H9 (cell line): ENCODE data around the gene BEX1. TPM values are rescaled to one million over a fixed set of nuclear protein-coding genes. Genes with fewer than 3 reads are reported as not detected.

Experiments used
- DNase-seq: peaks from one replicate; pipeline ENCODE4 v3.0.0-alpha.2; 2017
- H2AFZ ChIP-seq: one replicate; pipeline ENCODE4 v1.6.1; 2013; ENCODE audit warnings: mild to moderate bottlenecking, low read length, control low read depth, moderate library complexity
- H2AK5ac ChIP-seq: 2 replicates; pipeline ENCODE4 v1.6.1; 2013; ENCODE audit warnings: low read length, control low read depth, mixed read lengths; ENCODE audit not compliant: insufficient read length
- H2BK120ac ChIP-seq: one replicate; pipeline ENCODE4 v1.6.1; 2013; ENCODE audit warnings: low read depth, mild to moderate bottlenecking, low read length, control low read depth, inconsistent platforms; ENCODE audit not compliant: poor library complexity, severe bottlenecking
- H2BK12ac ChIP-seq: 2 replicates; pipeline ENCODE4 v1.6.1; 2013; ENCODE audit warnings: low read length, control low read depth, mixed read lengths, low read depth; ENCODE audit not compliant: insufficient read length
- H2BK15ac ChIP-seq: 2 replicates; pipeline ENCODE4 v1.6.1; 2013; ENCODE audit warnings: low read depth, low read length, control low read depth
- H2BK20ac ChIP-seq: one replicate; pipeline ENCODE4 v1.6.1; 2013; ENCODE audit warnings: low read depth, mild to moderate bottlenecking, low read length, control low read depth, inconsistent platforms; ENCODE audit not compliant: poor library complexity, severe bottlenecking
- H2BK5ac ChIP-seq: 2 replicates; pipeline ENCODE4 v1.6.1; 2013; ENCODE audit warnings: low read length, control low read depth, mixed read lengths; ENCODE audit not compliant: insufficient read length
- H3K14ac ChIP-seq: 2 replicates; pipeline ENCODE4 v1.6.1; 2013; ENCODE audit warnings: low read length, control low read depth; ENCODE audit not compliant: insufficient read depth
- H3K18ac ChIP-seq: 2 replicates; pipeline ENCODE4 v1.6.1; 2013; ENCODE audit warnings: low read depth, mild to moderate bottlenecking, mixed read lengths, low read length, control low read depth; ENCODE audit not compliant: insufficient read length
- H3K23ac ChIP-seq: 2 replicates; pipeline ENCODE4 v1.6.1; 2013; ENCODE audit warnings: low read length, control low read depth, mixed read lengths, low read depth; ENCODE audit not compliant: insufficient read length
- H3K23me2 ChIP-seq: 2 replicates; pipeline ENCODE4 v1.6.1; 2013; ENCODE audit warnings: low read depth, mild to moderate bottlenecking, mixed read lengths, low read length, control low read depth; ENCODE audit not compliant: insufficient read length, poor library complexity, severe bottlenecking
- H3K27ac ChIP-seq: 2 replicates; pipeline ENCODE4 v1.5.1; 2013; ENCODE audit warnings: low read length, control low read depth, mixed read lengths, low read depth; ENCODE audit not compliant: insufficient read length
- H3K27me3 ChIP-seq: 2 replicates; pipeline ENCODE4 v1.6.1; 2013; ENCODE audit warnings: low read length, control low read depth, inconsistent platforms; ENCODE audit not compliant: insufficient read depth
- H3K4ac ChIP-seq: 2 replicates; pipeline ENCODE4 v1.6.1; 2013; ENCODE audit warnings: low read depth, mild to moderate bottlenecking, control low read depth, inconsistent platforms, low read length, moderate library complexity
- H3K4me1 ChIP-seq: 2 replicates; pipeline ENCODE4 v1.6.1; 2013; ENCODE audit warnings: low read length, control low read depth, inconsistent platforms; ENCODE audit not compliant: insufficient read depth
- H3K4me2 ChIP-seq: 2 replicates; pipeline ENCODE4 v1.6.1; 2013; ENCODE audit warnings: low read length, control low read depth, mixed read lengths; ENCODE audit not compliant: insufficient read length, insufficient read depth
- H3K56ac ChIP-seq: 2 replicates; pipeline ENCODE4 v1.6.1; 2013; ENCODE audit warnings: low read depth, mild to moderate bottlenecking, mixed read lengths, low read length, control low read depth; ENCODE audit not compliant: insufficient read length
- H3K79me1 ChIP-seq: 2 replicates; pipeline ENCODE4 v1.6.1; 2013; ENCODE audit warnings: low read depth, mild to moderate bottlenecking, moderate library complexity, low read length, control low read depth, inconsistent platforms; ENCODE audit not compliant: insufficient read depth, poor library complexity, severe bottlenecking
- H3K79me2 ChIP-seq: 2 replicates; pipeline ENCODE4 v1.6.1; 2013; ENCODE audit warnings: low read length, control low read depth, inconsistent platforms; ENCODE audit not compliant: insufficient read depth
- H3K9ac ChIP-seq: 2 replicates; pipeline ENCODE4 v1.6.1; 2013; ENCODE audit warnings: low read length, control low read depth, mixed read lengths; ENCODE audit not compliant: insufficient read length; ENCODE audit errors: extremely low read depth
- H3K9me3 ChIP-seq: one replicate; pipeline ENCODE4 v1.6.1; 2013; ENCODE audit warnings: low read depth, low read length, inconsistent platforms; ENCODE audit not compliant: control insufficient read depth
- H3T11ph ChIP-seq: one replicate; pipeline ENCODE4 v1.6.1; 2013; ENCODE audit warnings: mild to moderate bottlenecking, low read length, control low read depth, inconsistent platforms
- H4K20me1 ChIP-seq: one replicate; pipeline ENCODE4 v1.6.1; 2013; ENCODE audit not compliant: control insufficient read depth, insufficient read length, insufficient read depth
- H4K5ac ChIP-seq: 2 replicates; pipeline ENCODE4 v1.6.1; 2013; ENCODE audit warnings: low read depth, mild to moderate bottlenecking, mixed read lengths, low read length, control low read depth; ENCODE audit not compliant: insufficient read length
- H4K8ac ChIP-seq: replicated peaks from 2 replicates; pipeline ENCODE4 v1.6.1; 2013; ENCODE audit warnings: low read length, control low read depth, mixed read lengths, low read depth; ENCODE audit not compliant: insufficient read length
- H4K91ac ChIP-seq: 2 replicates; pipeline ENCODE4 v1.6.1; 2013; ENCODE audit warnings: low read depth, mild to moderate bottlenecking, moderate library complexity, mixed read lengths, low read length, control low read depth; ENCODE audit not compliant: insufficient read length
- H3K27ac Mint-ChIP-seq, 3 experiments: 2 replicates in 2 of 3; 3 replicates in 1 of 3; pipeline ENCODE4 v1.8.0; 2020 to 2021; ENCODE audit warnings: mixed read lengths in 3 of 3, mild to moderate bottlenecking in 1 of 3, moderate library complexity in 1 of 3
- H3K27me3 Mint-ChIP-seq: 2 replicates; pipeline ENCODE4 v1.8.0; 2021; ENCODE audit warnings: low read depth, mild to moderate bottlenecking, moderate library complexity, mixed read lengths
- H3K36me3 Mint-ChIP-seq, 3 experiments: 2 replicates in 2 of 3; 3 replicates in 1 of 3; pipeline ENCODE4 v1.8.0; 2020 to 2021; ENCODE audit warnings: low read depth in 3 of 3, mixed read lengths in 3 of 3; ENCODE audit not compliant: insufficient read depth in 1 of 3
- H3K4me1 Mint-ChIP-seq, 2 experiments: 2 replicates each; pipeline ENCODE4 v1.8.0; 2020; ENCODE audit warnings: mixed read lengths in 2 of 2
- H3K4me3 Mint-ChIP-seq, 2 experiments: 2 replicates in 1 of 2; 3 replicates in 1 of 2; pipeline ENCODE4 v1.8.0; 2020 to 2021; ENCODE audit warnings: mild to moderate bottlenecking in 2 of 2, mixed read lengths in 2 of 2, moderate library complexity in 1 of 2
- H3K9me3 Mint-ChIP-seq, 2 experiments: 2 replicates in 1 of 2; 3 replicates in 1 of 2; pipeline ENCODE4 v1.8.0; 2020; ENCODE audit warnings: mild to moderate bottlenecking in 2 of 2, mixed read lengths in 2 of 2, moderate library complexity in 1 of 2
- CTCF ChIP-seq: fragments of 200-600 bp; sonication (generic); conservative IDR thresholded peaks from 3 replicates; pipeline ENCODE4 v1.8.0; 2021; ENCODE audit warnings: antibody characterized with exemption, mild to moderate bottlenecking
- total RNA-seq: library from RNA; stranded (reverse); gene quantifications from 2 replicates; pipeline ENCODE4 v1.2.1, GENCODE V29; 2021

The BEX1 gene
- total RNA-seq, 1 experiment from 2014 or later: 51.7 TPM

GRCh38 chrX:103052625-103053024 lies 11.3 kb downstream of the BEX1 start:
- no peak overlapping the region for H3K27ac Mint-ChIP-seq
- no peak overlapping the region for H2AFZ ChIP-seq
- no peak overlapping the region for H3K23ac ChIP-seq
- H3K27me3 ChIP-seq: no peaks in the 10 kb centered on the region
- no peak overlapping the region for H2BK120ac ChIP-seq
- no peaks in the 10 kb centered on the region for H3K4me1 ChIP-seq
- peaks cover 6 to 9% of the 10 kb centered on the region in 2 experiments for H3K4me1 Mint-ChIP-seq
- H4K20me1 ChIP-seq: no peaks in the 10 kb centered on the region
- no peak overlapping the region for H2AK5ac ChIP-seq
- no peak overlapping the region for H3T11ph ChIP-seq
- no peak for TF ChIP-seq CTCF
- H3K23me2 ChIP-seq: no peaks in the 10 kb centered on the region
- no peak overlapping the region for H3K4ac ChIP-seq
- DNase-seq: no peak
- no peak overlapping the region for H3K4me3 Mint-ChIP-seq
- no peak overlapping the region for H2BK15ac ChIP-seq
- H4K5ac ChIP-seq: no peak overlapping the region
- no peak overlapping the region for H2BK12ac ChIP-seq
- H4K8ac ChIP-seq: no peak overlapping the region
- H2BK20ac ChIP-seq: no peak overlapping the region
- peaks cover 0 to 7% (median 2%) of the 10 kb centered on the region in 3 experiments; a peak in 4 of 7 replicates for H3K36me3 Mint-ChIP-seq
- no peak overlapping the region for H2BK5ac ChIP-seq
- H4K91ac ChIP-seq: no peak overlapping the region
- no peak overlapping the region for H3K27ac ChIP-seq
- no peak overlapping the region for H3K14ac ChIP-seq
- H3K9me3 ChIP-seq: no peaks in the 10 kb centered on the region
- no peaks in the 10 kb centered on the region for H3K79me1 ChIP-seq
- H3K27me3 Mint-ChIP-seq: no peaks in the 10 kb centered on the region
- H3K56ac ChIP-seq: no peak overlapping the region
- H3K18ac ChIP-seq: no peak overlapping the region
- H3K79me2 ChIP-seq: no peaks in the 10 kb centered on the region
- no peak overlapping the region for H3K9ac ChIP-seq
- no peak overlapping the region for H3K4me2 ChIP-seq
- H3K9me3 Mint-ChIP-seq: peaks cover 68% of the 10 kb centered on the region in 2 experiments
